Peyer's patch (tissue), 4 donors: ENCODE results near the gene TMEM86B.

Source experiments
- POLR2A ChIP-seq, 2 donors: fragments of 450-650 bp; IDR thresholded peaks; one replicate each; pipeline ENCODE4 v1.5.1; 2017; ENCODE audit warnings: antibody characterized with exemption in 2 of 2, mild to moderate bottlenecking in 2 of 2, moderate library complexity in 2 of 2
- TF ChIP-seq, protein P1 (sequence below), 6 experiments: fragments of 450-650 bp in 4 of 6; fragments of 200-600 bp in 2 of 6; sonication (generic) in 1 of 6; IDR thresholded peaks; one replicate each; pipeline ENCODE4 v1.5.1; 2017 to 2019; ENCODE audit warnings: antibody characterized with exemption in 6 of 6, mild to moderate bottlenecking in 3 of 6, moderate library complexity in 1 of 6

DNA sequence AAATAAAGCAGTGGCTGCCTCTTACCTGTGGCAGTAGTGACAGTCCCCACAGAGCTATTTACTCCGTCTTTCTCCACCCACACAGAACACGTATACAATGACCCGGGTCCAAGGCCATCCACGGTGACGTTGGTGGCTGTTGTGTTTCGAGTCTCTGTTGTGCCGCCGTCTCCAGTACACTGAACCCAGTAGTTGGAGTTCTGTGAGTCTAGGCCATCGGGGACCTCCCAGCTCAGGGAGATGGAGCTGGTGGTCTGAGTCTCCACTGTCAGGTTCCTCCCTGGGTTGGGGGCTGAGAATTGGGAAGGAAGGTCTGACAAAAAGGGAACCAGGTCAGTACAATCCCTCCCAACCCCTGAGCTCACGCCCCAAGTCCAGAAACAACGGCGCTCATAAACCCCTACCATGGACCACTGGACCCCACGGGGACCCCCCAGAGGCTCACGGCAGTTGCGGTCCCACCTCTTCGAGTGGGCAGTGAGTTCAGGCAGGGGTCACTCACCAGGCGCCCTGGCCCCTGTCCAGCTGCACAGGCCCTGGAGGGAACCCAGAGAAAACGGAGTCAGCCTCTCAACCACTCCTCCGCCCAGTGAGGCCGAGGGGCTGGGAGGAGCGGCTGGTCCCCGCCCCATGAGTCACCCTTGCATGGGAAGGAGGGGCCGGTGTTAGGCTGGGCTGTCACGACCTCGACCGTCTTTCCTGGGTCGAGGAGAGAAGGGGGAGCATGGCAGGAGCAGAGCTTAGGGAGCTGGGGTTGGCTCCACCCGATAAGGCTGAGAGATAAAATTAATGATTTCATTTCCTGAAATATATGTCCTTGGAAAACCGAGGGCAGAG, 21.7 kb downstream of the TMEM86B start:
- TF ChIP-seq, protein P1, sequence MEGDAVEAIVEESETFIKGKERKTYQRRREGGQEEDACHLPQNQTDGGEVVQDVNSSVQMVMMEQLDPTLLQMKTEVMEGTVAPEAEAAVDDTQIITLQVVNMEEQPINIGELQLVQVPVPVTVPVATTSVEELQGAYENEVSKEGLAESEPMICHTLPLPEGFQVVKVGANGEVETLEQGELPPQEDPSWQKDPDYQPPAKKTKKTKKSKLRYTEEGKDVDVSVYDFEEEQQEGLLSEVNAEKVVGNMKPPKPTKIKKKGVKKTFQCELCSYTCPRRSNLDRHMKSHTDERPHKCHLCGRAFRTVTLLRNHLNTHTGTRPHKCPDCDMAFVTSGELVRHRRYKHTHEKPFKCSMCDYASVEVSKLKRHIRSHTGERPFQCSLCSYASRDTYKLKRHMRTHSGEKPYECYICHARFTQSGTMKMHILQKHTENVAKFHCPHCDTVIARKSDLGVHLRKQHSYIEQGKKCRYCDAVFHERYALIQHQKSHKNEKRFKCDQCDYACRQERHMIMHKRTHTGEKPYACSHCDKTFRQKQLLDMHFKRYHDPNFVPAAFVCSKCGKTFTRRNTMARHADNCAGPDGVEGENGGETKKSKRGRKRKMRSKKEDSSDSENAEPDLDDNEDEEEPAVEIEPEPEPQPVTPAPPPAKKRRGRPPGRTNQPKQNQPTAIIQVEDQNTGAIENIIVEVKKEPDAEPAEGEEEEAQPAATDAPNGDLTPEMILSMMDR (IDR thresholded peaks at IDR 0.05): no peak
- peak; percentile 92 to 95 for TF ChIP-seq POLR2A (IDR thresholded peaks at IDR 0.05)
